ENCODE results near the gene MCU.
"Not testable (repeated sequence)": the region's sequence is repeated elsewhere in the genome, so short reads cannot be mapped to it uniquely, and the experiment has no call there.

The MCU gene

GRCh38 chr10:72692744-72692993, 726 bp downstream of the MCU start:
- ChIA-PET CTCF (interaction anchor here (0.5 to 2.2 kb wide), 6 partner anchors 10 to 447 kb away, joined by 3 to 17 read pairs (median 5); no protein-coding TSS in a partner anchor), POLR2A (ENCODE audit: low non-redundant PET) (interaction anchor here (0.6 to 1.0 kb wide), 3 partner anchors 16 to 120 kb away, joined by 3 to 5 read pairs (median 3); no protein-coding TSS in a partner anchor)
- no peak for DNase-seq (ENCODE audit: low spot score)
- H3K27ac ChIP-seq, result peak overlapping the region; percentile 84
- no peak for TF ChIP-seq CTCF (conservative IDR thresholded peaks at IDR 0.05; ENCODE audit: low read depth)

DNA sequence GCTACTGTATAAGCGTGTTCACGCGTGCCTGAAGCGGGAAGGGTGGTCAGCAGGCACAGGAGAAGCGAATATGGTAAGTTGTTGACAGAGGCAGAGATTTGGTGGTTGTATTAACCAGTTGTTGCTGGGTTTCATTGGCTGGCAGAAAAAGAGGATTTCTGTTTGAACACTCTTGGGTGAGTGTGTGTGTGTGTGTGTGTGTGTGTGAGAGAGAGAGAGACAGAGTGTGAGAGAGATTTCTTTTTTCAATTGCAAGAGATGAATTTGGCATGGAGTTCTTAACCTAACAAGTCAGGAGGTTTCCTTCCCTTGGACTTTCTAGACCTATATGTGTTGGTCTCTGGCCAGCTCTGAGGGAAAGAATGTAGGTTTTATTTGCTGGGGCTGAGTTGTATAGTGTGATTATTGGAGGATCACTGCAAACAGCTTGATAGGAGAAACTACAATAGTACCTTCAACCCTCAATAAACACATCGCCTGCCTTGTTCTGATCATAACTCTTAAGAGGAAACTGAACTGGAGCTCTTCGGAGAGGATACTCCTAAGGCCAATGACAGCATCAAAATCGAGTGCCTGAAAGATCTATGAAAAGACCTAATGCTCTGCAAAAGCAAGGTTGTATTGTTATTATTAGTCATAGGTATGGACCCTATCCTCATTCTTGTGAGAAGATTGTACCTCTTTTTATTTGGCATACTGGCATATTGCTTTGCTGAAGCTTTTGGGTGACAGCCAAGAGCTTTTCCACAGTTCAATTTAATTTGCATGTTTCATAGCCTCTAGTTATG, 1.2 kb downstream of the MCU start:
- CTCF ChIA-PET, result interaction anchor here (0.5 to 2.2 kb wide), 10 partner anchors 10 to 446 kb away, joined by 3 to 17 read pairs (median 5); no protein-coding TSS in a partner anchor
- H3K27ac ChIP-seq, result peak overlapping the region; percentile 84
- DNase-seq (ENCODE audit: low spot score), result no peak
- POLR2A ChIA-PET (ENCODE audit: low non-redundant PET), result interaction anchor here (0.6 to 1.0 kb wide), 5 partner anchors 17 to 363 kb away, joined by 3 to 9 read pairs (median 3); no protein-coding TSS in a partner anchor
- TF ChIP-seq CTCF (conservative IDR thresholded peaks at IDR 0.05; ENCODE audit: low read depth), result no peak

- DNase-seq (ENCODE audit: low spot score), result peak; percentile 38
Measured at GRCh38 chr10:72694476-72695369, 2.8 kb downstream of the MCU start.

GRCh38 chr10:72695496-72695895, 3.6 kb downstream of the MCU start:
- TF ChIP-seq CTCF (conservative IDR thresholded peaks at IDR 0.05; ENCODE audit: low read depth), result no peak
- CTCF ChIA-PET, result interaction anchor here (1.4 to 2.2 kb wide), 2 partner anchors 137 to 139 kb away, joined by 5 to 11 read pairs; no protein-coding TSS in a partner anchor
- H3K27ac ChIP-seq, result no peak overlapping the region
- no peak for DNase-seq (ENCODE audit: low spot score)
- POLR2A ChIA-PET (ENCODE audit: low non-redundant PET), result interaction anchor here (0.7 kb wide), 1 partner anchor 479 kb away, joined by 8 read pairs; the partner anchor contains the start of gene ASCC1

More at GRCh38 chr10:72694476-72695369, 2.8 kb downstream of the MCU start:
- no peak overlapping the region for H3K27ac ChIP-seq
- ChIA-PET CTCF (interaction anchor here (0.7 to 2.2 kb wide), 3 partner anchors 138 to 350 kb away, joined by 3 to 11 read pairs (median 5); no protein-coding TSS in a partner anchor), POLR2A (ENCODE audit: low non-redundant PET) (no interaction called here)
- peak; percentile 59 for TF ChIP-seq CTCF (conservative IDR thresholded peaks at IDR 0.05; ENCODE audit: low read depth)

DNA sequence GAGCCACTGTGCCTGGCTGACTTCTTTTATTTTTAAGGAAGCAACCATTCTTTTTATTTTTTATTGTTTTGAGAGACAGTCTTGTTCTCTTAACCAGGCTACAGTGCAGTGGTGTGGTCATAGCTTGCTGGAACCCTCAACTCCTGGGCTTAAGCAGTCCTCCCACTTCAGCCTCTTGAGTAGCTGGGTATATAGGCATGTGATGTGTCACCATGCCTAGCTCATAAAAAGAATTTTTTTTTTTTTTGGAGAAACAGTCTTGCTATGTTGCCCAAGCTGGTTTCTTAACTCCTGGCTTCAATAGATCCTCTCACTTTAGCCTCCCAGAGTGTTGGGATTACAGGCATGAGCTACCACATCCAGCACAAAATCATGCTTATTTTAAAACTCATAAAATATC, 5.8 kb downstream of the MCU start:
- no peak for TF ChIP-seq CTCF (conservative IDR thresholded peaks at IDR 0.05; ENCODE audit: low read depth)
- no peak for DNase-seq (ENCODE audit: low spot score)
- ChIA-PET CTCF (interaction anchor here (1.2 kb wide), 1 partner anchor 137 kb away, joined by 5 read pairs; no protein-coding TSS in a partner anchor), POLR2A (ENCODE audit: low non-redundant PET) (interaction anchor here (0.6 kb wide), 2 partner anchors 23 to 53 kb away, joined by 3 to 5 read pairs; no protein-coding TSS in a partner anchor)
- no peak overlapping the region for H3K27ac ChIP-seq

GRCh38 chr10:72702465-72702864, 10.5 kb downstream of the MCU start:
- H3K27ac ChIP-seq; POLR2A ChIA-PET (ENCODE audit: low non-redundant PET); DNase-seq (ENCODE audit: low spot score): not testable (repeated sequence)
- CTCF ChIA-PET, result interaction anchor here (0.5 to 1.3 kb wide), 5 partner anchors 9 to 349 kb away, joined by 3 to 6 read pairs (median 3); no protein-coding TSS in a partner anchor

Measured in RWPE1 (cell line).